HG02610 (cell line): ENCODE measurements around the gene METAP1D.
A peak's percentile ranks its signal among the peaks of the same experiment; 100 is the strongest.
"Not testable (repeated sequence)": the region's sequence is repeated elsewhere in the genome, so short reads cannot be mapped to it uniquely, and the experiment has no call there.

Experiments
- ATAC-seq: cut with Tn5 transposase; IDR thresholded peaks from one replicate; pipeline ENCODE4 v1.9.1; 2021; ENCODE audit warnings: mild to moderate bottlenecking, moderate library complexity; ENCODE audit not compliant: unreplicated experiment

The METAP1D gene

GRCh38 chr2:171999604-172000469 is at the start of gene METAP1D:
METAP1D (plus strand) TSS chr2:171999953; CDS start chr2:171999970, 17 bp downstream.
- ATAC-seq, result peak; percentile 95

GRCh38 chr2:171952276-171952675 is 47.5 kb upstream of the METAP1D start:
- no peak for ATAC-seq

- no peak for ATAC-seq
These were observed 47.0 kb upstream of the METAP1D start for GRCh38 chr2:171952748-171953147.

GRCh38 chr2:171956135-171956825 is 43.5 kb upstream of the METAP1D start:
- ATAC-seq, result no peak

GRCh38 chr2:171957061-171957460 is 42.7 kb upstream of the METAP1D start:
- ATAC-seq, result no peak

- ATAC-seq, result no peak
These were observed 41.3 kb upstream of the METAP1D start for GRCh38 chr2:171958475-171958874.

GRCh38 chr2:171959998-171960397 is 39.8 kb upstream of the METAP1D start:
- ATAC-seq, result no peak

GRCh38 chr2:171960570-171960969 is 39.2 kb upstream of the METAP1D start:
- ATAC-seq, result no peak

- no peak for ATAC-seq
These were observed 36.6 kb upstream of the METAP1D start for GRCh38 chr2:171963198-171963597.

GRCh38 chr2:171964308-171964707 is 35.4 kb upstream of the METAP1D start:
- no peak for ATAC-seq

GRCh38 chr2:171965238-171965637 is 34.5 kb upstream of the METAP1D start:
- no peak for ATAC-seq

GRCh38 chr2:171965661-171966060 is 34.1 kb upstream of the METAP1D start:
- ATAC-seq, result no peak

- no peak for ATAC-seq
These were observed 33.5 kb upstream of the METAP1D start for GRCh38 chr2:171966235-171966634.

- ATAC-seq, result no peak
These were observed 33.1 kb upstream of the METAP1D start for GRCh38 chr2:171966688-171967087.

- ATAC-seq, result no peak
These were observed 31.2 kb upstream of the METAP1D start for GRCh38 chr2:171968509-171968908.

- ATAC-seq, result no peak
These were observed 27.3 kb upstream of the METAP1D start for GRCh38 chr2:171972329-171972982.

GRCh38 chr2:171979103-171979502 is 20.6 kb upstream of the METAP1D start:
- ATAC-seq, result no peak

- ATAC-seq, result not testable (repeated sequence)
These were observed 15.8 kb upstream of the METAP1D start for GRCh38 chr2:171983924-171984323.

- ATAC-seq, result no peak
These were observed 14.7 kb upstream of the METAP1D start for GRCh38 chr2:171985076-171985475.

GRCh38 chr2:171986778-171987177 is 13.0 kb upstream of the METAP1D start:
- no peak for ATAC-seq

GRCh38 chr2:171991027-171991426 is 8.7 kb upstream of the METAP1D start:
- no peak for ATAC-seq

GRCh38 chr2:171995586-171995985 is 4.2 kb upstream of the METAP1D start:
- no peak for ATAC-seq
